ENCODE data around the gene DEXI. TPM values are rescaled to one million over a fixed set of nuclear protein-coding genes. Genes with fewer than 3 reads are reported as not detected.
A peak's percentile ranks its signal among the peaks of the same experiment; 100 is the strongest.

Gene DEXI
- total RNA-seq, 4 donors from 2014 or later = 83.9 to 184 (median 127) TPM

DNA sequence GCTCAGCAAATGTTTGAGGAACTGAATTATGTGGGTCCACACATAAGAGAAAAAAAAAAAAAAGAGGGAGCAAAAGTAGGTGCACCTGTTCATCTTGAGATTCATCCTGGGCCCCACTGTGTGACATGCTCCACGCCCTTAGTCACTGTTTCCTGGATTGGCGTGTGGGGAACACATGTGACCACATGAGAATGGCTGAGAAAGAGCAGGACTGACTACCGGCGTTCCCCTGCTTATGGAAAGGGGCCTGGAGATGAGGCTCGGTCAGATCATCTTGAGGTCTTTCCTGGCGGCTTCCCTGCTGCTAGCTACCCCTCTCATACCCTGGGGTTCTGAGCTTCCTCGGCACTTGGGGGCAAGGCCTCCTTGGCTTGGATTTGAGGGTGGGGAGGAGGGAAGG lies 3.9 kb downstream of the DEXI start:
- ATAC-seq = peak; percentile 40 to 43
- DNase-seq = peak in 1 of 2 donors; percentile 73
- TF ChIP-seq, protein P1, sequence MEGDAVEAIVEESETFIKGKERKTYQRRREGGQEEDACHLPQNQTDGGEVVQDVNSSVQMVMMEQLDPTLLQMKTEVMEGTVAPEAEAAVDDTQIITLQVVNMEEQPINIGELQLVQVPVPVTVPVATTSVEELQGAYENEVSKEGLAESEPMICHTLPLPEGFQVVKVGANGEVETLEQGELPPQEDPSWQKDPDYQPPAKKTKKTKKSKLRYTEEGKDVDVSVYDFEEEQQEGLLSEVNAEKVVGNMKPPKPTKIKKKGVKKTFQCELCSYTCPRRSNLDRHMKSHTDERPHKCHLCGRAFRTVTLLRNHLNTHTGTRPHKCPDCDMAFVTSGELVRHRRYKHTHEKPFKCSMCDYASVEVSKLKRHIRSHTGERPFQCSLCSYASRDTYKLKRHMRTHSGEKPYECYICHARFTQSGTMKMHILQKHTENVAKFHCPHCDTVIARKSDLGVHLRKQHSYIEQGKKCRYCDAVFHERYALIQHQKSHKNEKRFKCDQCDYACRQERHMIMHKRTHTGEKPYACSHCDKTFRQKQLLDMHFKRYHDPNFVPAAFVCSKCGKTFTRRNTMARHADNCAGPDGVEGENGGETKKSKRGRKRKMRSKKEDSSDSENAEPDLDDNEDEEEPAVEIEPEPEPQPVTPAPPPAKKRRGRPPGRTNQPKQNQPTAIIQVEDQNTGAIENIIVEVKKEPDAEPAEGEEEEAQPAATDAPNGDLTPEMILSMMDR (IDR thresholded peaks at IDR 0.05 in 4 of 5, conservative IDR thresholded peaks at IDR 0.05 in 1 of 5) = no peak
- peak; percentile 31 to 43 for TF ChIP-seq POLR2A (IDR thresholded peaks at IDR 0.05)
- Histone ChIP-seq H3K27ac (peak overlapping the region; percentile 91 to 96 (median 94)), H3K27me3 (no peaks in the 10 kb centered on the region), H3K36me3 (no peaks in the 10 kb centered on the region), H3K9me3 (no peaks in the 10 kb centered on the region), H3K4me3 (peak overlapping the region; percentile 13 to 73 (median 42)), H3K4me1 (peaks cover 85 to 89% of the 10 kb centered on the region in 2 donors)
- intact Hi-C loops (cut with DNase I; ENCODE audit: low total_unique reads) = loop anchor here (2.0 kb wide), 1 partner anchor 16 kb away; no protein-coding TSS in a partner anchor
- in situ Hi-C loops (cut with MboI; ENCODE audit: low sequenced_read_pairs in 4 of 4) = no loop called here

DNA sequence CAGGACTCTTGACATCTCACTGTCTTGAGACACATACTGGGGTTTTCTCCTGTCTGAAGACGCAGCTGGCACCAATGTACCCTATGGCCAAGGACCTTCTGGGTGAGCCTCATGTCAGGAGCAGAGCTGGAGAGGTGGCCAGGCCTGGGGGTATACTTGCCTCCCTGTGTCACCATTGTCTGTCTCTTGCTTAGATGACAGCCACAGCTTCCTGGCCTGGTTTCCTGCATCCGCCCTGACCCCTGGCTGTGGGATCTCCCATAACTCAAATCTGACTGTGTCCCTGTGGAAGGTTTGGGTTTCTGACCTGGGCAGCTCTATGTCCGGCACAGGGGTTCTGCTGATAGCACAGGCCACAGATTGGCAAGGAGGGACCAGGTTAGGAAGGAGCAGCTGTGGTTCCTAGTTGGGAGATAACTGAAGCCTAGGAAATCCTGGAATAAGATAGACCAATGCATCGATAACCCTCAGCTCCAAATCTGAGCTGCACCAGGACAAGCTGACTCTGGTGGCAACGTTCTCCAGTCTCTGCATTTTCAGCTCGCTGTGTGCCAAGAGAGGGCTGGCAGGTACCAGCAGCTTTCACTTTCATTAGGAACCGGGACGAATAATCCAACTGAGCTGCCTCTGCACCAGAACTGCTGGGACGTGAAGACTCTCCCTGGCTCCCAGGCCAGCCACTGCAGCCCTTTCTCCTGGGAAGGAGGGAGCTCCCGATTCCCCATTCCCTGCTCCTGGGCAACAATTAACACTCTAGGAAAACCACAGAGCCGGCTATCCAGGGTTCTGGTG lies 5.0 kb downstream of the DEXI start:
- ATAC-seq = peak in 1 of 2 donors; percentile 34

DNA sequence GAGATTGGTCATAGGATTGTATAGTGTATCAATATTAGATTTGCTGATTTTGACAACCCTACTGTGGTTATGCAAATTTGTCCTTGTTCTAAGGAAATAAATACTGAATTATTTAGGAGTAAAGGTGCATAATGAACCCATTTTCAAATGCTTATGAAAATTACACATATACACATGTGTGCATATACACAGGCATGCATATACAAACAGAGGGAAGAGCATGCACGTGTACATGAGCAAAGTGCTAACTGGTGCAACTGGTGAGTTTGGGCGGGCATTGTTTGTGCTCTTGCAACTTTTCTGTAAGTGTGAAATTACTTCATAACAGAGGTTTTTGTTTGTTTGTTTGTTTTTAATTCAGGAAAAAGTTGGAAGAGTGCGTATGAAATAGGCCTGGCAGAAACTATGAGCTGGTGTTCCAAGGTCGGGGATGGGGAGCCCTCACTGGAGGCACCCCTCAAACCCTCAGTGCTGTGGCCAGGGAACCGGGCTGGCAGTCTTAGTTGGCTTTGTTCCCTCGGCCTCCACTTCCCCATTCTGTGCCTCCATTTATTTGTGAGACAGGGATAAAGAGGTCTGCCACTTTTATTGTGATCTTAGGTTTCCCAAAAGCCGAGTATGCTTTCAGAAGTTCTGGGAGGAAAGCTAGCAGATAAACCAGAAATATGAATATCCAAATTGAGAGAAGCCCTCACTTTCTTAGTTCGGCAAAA lies 5.8 kb downstream of the DEXI start:
- H3K36me3 ChIP-seq = no peaks in the 10 kb centered on the region
- DNase-seq = no peak
- intact Hi-C loops (cut with DNase I; ENCODE audit: low total_unique reads) (no loop called here), in situ Hi-C loops (cut with MboI; ENCODE audit: low sequenced_read_pairs in 4 of 4) (no loop called here)
- H3K9me3 ChIP-seq = no peaks in the 10 kb centered on the region
- H3K27me3 ChIP-seq = no peaks in the 10 kb centered on the region
- H3K4me1 ChIP-seq = peaks cover 87 to 91% of the 10 kb centered on the region in 2 donors
- peak overlapping the region; percentile 91 to 96 (median 94) for H3K27ac ChIP-seq
- no peak for ATAC-seq
- TF ChIP-seq, protein P1 (IDR thresholded peaks at IDR 0.05 in 4 of 5, conservative IDR thresholded peaks at IDR 0.05 in 1 of 5) = no peak
- TF ChIP-seq POLR2A (IDR thresholded peaks at IDR 0.05) = no peak
- no peak overlapping the region for H3K4me3 ChIP-seq

More for the DNA sequence above, 5.0 kb downstream of the DEXI start:
- H3K4me3 ChIP-seq = peak overlapping the region; percentile 29 to 47 (median 38)
- H3K9me3 ChIP-seq = no peaks in the 10 kb centered on the region
- no peaks in the 10 kb centered on the region for H3K36me3 ChIP-seq
- peak overlapping the region; percentile 91 to 96 (median 94) for H3K27ac ChIP-seq
- peaks cover 81 to 87% of the 10 kb centered on the region in 2 donors for H3K4me1 ChIP-seq
- in situ Hi-C loops (cut with MboI; ENCODE audit: low sequenced_read_pairs in 4 of 4) (no loop called here), intact Hi-C loops (cut with DNase I; ENCODE audit: low total_unique reads) (no loop called here)
- DNase-seq = peak in 1 of 2 donors; percentile 61
- TF ChIP-seq, protein P1 (IDR thresholded peaks at IDR 0.05 in 4 of 5, conservative IDR thresholded peaks at IDR 0.05 in 1 of 5) = peak in 2 of 5 experiments; percentile 16 to 18
- TF ChIP-seq POLR2A (IDR thresholded peaks at IDR 0.05) = no peak
- no peaks in the 10 kb centered on the region for H3K27me3 ChIP-seq

DNA sequence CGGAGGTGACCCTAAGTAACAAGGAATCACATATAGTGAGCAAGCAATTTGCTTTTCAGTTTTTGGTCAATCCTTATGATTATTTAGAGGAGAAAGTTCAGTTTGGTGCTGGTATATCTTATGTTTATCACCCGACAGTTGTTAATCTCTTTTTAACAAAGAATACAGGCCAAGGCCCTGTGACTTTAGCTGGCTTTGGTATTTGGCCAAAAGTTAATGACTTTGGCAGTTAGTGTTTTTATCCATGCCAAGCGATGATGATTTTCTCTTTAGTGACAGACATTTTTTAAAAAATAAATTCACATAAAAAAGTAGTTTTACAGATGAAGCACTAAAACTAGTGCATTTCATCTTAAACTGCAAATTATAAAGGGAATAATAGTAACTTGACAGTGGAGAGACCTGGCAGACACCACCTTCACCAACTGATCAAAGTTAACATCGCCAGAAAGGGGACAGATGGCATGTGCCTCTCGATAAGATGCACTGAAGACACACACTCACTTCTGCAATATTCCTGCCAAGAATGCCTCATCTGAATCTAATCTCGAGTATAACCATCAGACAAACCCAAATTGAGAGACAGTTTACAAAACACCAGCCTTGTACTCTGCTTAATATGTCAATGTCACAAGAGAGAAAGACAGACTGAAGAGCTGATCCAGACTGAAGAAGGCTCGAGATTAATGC lies 6.9 kb downstream of the DEXI start:
- H3K4me3 ChIP-seq = no peak overlapping the region
- H3K27ac ChIP-seq = peak overlapping the region; percentile 91 to 96 (median 94)
- in situ Hi-C loops (cut with MboI; ENCODE audit: low sequenced_read_pairs in 4 of 4) (no loop called here), intact Hi-C loops (cut with DNase I; ENCODE audit: low total_unique reads) (no loop called here)
- no peaks in the 10 kb centered on the region for H3K9me3 ChIP-seq
- H3K27me3 ChIP-seq = no peaks in the 10 kb centered on the region
- peaks cover 86 to 88% of the 10 kb centered on the region in 2 donors for H3K4me1 ChIP-seq
- no peaks in the 10 kb centered on the region for H3K36me3 ChIP-seq
- DNase-seq (no peak), ATAC-seq (no peak)
- no peak for TF ChIP-seq POLR2A (IDR thresholded peaks at IDR 0.05)
- TF ChIP-seq, protein P1 (IDR thresholded peaks at IDR 0.05 in 4 of 5, conservative IDR thresholded peaks at IDR 0.05 in 1 of 5) = no peak
